Rectal smooth muscle tissue (tissue), 1 donor: Measurements from ENCODE around the gene CPA5.
"Not testable (repeated sequence)": the region's sequence is repeated elsewhere in the genome, so short reads cannot be mapped to it uniquely, and the experiment has no call there.

Source experiments
- H3K27ac ChIP-seq: one replicate; pipeline ENCODE4 v1.7.0; 2013; ENCODE audit warnings: low read depth, low read length, inconsistent platforms
- H3K27me3 ChIP-seq: one replicate; pipeline ENCODE4 v1.7.0; 2013; ENCODE audit warnings: low read length; ENCODE audit not compliant: control insufficient read depth, insufficient read depth
- H3K36me3 ChIP-seq: one replicate; pipeline ENCODE4 v1.7.0; 2013; ENCODE audit warnings: low read length; ENCODE audit not compliant: control insufficient read depth, insufficient read depth
- H3K4me1 ChIP-seq: one replicate; pipeline ENCODE4 v1.7.0; 2013; ENCODE audit warnings: low read length; ENCODE audit not compliant: control insufficient read depth, insufficient read depth
- H3K4me3 ChIP-seq: one replicate; pipeline ENCODE4 v1.7.0; 2013; ENCODE audit warnings: low read length
- H3K9ac ChIP-seq: one replicate; pipeline ENCODE4 v1.7.0; 2013; ENCODE audit warnings: low read length

CPA5 gene

GRCh38 chr7:130365511-130366441 is 21.2 kb downstream of the CPA5 start:
- Histone ChIP-seq H3K27ac (peak overlapping the region; percentile 21), H3K4me1 (peaks cover 9% of the 10 kb centered on the region), H3K4me3 (no peak overlapping the region)

DNA sequence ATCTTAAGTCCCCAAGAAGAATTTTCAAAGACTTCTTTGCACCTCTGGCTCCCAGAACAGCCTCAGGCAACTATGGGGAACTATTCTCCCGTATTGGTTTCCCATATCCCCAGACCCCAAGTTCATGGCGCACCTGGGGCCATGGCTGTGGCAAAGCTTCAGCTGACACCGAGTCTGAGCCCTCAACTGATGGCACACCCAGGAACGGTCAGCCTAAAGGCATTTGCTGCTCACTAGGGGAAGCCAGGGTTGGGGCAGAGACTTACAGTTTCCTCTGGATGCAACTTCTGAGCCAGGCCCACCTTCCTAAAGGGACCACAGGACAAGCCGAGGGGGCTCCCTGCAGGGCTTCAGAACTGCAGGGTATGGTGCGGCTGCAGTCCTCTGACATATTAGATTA is 21.9 kb downstream of the CPA5 start:
- no peak overlapping the region for H3K27ac ChIP-seq

More at GRCh38 chr7:130365511-130366441, 21.2 kb downstream of the CPA5 start:
- Histone ChIP-seq H3K36me3 (no peaks in the 10 kb centered on the region), H3K27me3 (no peaks in the 10 kb centered on the region), H3K9ac (no peak overlapping the region)

DNA sequence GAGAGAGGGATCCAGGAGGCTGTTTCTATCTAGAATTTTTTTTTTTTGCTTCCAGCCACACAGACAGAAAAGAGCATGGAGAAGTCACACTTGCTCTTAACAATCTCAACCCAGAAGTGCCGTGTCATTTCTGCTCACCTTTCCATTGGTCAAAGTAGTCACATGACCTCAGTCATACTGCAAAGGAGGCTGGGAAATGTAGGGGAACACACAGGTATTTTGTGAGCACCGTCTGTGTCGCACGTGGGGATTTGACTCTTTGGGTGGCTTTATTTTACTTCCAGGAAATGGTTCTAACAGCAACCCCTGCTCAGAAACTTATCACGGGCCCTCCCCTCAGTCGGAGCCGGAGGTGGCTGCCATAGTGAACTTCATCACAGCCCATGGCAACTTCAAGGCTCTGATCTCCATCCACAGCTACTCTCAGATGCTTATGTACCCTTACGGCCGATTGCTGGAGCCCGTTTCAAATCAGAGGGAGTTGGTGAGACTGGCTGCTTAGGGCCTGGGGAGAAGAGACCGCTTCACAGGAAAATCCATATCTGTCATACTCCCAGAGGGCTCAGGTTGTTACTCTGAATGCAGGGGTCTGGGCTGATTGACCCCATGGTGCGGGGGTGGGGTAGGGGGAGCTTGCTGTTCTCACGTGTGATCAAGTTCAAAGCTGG is 22.6 kb downstream of the CPA5 start:
- Histone ChIP-seq H3K4me1 (peaks cover 16% of the 10 kb centered on the region), H3K27ac (no peak overlapping the region), H3K9ac (no peak overlapping the region), H3K4me3 (no peak overlapping the region), H3K36me3 (no peaks in the 10 kb centered on the region), H3K27me3 (no peaks in the 10 kb centered on the region)

More for the DNA sequence above, 21.9 kb downstream of the CPA5 start:
- no peak overlapping the region for H3K9ac ChIP-seq
- no peaks in the 10 kb centered on the region for H3K36me3 ChIP-seq
- peaks cover 13% of the 10 kb centered on the region for H3K4me1 ChIP-seq
- H3K4me3 ChIP-seq = no peak overlapping the region
- no peaks in the 10 kb centered on the region for H3K27me3 ChIP-seq

GRCh38 chr7:130367836-130368746 is 23.5 kb downstream of the CPA5 start:
- no peak overlapping the region for H3K4me3 ChIP-seq
- H3K36me3 ChIP-seq = no peaks in the 10 kb centered on the region
- H3K4me1 ChIP-seq = peaks cover 24% of the 10 kb centered on the region
- no peak overlapping the region for H3K9ac ChIP-seq
- no peak overlapping the region for H3K27ac ChIP-seq
- H3K27me3 ChIP-seq = no peaks in the 10 kb centered on the region

DNA sequence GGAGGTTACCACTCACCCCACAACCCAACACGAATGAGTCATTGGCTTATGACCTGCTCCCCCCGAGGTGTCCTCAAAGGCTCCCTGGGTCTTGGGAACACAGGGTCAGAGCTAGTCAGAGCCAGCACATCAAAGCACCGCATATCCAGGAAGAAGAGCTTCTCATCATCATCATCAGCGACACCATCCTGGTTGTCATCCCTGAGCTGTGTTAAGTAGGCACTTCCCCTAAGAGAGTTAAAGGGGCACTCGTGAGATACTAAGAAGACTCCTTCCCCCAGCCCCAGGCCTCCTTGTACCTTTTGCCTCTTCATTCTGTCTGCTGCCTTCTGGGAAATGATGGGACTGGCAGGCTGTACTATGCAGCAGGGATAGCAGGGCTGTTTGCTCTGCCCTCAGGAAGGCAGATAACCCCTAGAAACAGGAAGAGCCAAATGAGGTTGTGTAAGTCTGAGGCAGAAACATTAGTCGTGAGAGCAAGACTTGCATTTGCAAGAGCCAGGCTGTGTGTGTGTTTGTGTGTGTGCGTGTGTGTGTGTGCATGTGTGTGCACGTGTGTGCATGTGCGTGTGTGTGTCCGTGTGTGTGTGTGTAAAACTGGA is 24.6 kb downstream of the CPA5 start:
- no peaks in the 10 kb centered on the region for H3K27me3 ChIP-seq
- H3K4me3 ChIP-seq = no peak overlapping the region
- H3K36me3 ChIP-seq = no peaks in the 10 kb centered on the region
- H3K4me1 ChIP-seq = peaks cover 35% of the 10 kb centered on the region
- no peak overlapping the region for H3K9ac ChIP-seq
- no peak overlapping the region for H3K27ac ChIP-seq

GRCh38 chr7:130369831-130370550 is 25.4 kb downstream of the CPA5 start:
- Histone ChIP-seq H3K36me3 (no peaks in the 10 kb centered on the region), H3K27ac (no peak overlapping the region), H3K4me1 (peaks cover 37% of the 10 kb centered on the region), H3K27me3 (no peaks in the 10 kb centered on the region), H3K4me3 (no peak overlapping the region), H3K9ac (no peak overlapping the region)

DNA sequence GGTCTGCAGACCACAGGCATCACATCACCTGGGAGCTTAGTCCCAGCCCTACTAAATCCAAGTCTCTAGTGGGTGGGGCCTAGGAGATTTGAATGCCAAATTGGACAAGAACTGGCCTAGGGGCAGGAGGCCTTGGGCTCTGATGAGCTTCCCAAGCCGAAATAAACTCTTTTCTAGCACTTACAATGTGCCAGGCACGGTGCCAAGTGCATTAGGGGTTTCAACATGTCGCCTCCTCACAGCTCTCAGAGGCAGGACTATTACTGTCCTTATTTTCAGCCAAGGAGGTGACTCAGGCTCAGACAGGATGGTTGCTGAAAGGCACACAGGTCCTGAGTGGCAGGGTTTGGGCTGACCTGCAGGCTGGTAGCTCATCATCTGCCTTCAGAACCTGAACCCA is 26.4 kb downstream of the CPA5 start:
- H3K36me3 ChIP-seq = no peaks in the 10 kb centered on the region

DNA sequence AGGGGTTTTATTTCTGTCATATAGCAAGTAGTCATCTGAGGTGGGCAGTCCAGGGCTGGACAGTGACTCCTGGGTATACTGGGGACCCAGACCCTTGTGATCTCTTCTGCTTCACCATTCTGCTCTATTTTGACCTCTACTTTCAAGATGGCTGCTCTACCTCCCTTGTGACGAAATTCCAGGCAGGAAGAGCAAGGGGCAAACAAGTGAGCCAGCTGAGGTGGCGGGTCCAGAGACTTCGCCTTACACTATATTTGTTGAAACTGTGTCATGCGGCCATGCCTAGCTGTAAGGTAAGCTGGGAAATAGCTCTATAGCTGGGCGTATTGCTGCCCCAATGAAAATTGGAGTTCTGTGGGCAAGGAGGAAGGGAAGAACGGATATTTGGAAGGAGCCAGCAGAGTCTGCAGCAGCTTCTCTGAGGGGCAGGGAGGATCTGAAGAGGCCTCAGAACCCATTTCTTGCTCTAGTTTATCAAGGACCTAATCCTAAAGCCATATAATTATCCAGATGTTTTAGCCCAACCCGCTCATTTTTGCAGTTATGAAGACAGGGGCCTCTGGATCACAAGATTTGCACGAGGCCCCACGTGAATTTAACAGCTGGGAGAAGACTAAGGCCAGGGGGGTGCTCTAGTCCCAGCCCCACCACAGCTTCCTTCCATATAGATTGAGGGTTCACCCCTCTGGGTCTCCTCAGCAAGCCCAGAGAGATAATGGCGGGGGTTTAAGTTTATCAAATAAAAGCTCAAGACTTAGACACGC is 28.0 kb downstream of the CPA5 start:
- Histone ChIP-seq H3K27ac (peak overlapping the region; percentile 97), H3K4me1 (peaks cover 35% of the 10 kb centered on the region), H3K36me3 (no peaks in the 10 kb centered on the region), H3K4me3 (no peak overlapping the region), H3K27me3 (no peaks in the 10 kb centered on the region), H3K9ac (no peak overlapping the region)

More for the DNA sequence above, 26.4 kb downstream of the CPA5 start:
- no peak overlapping the region for H3K9ac ChIP-seq
- peaks cover 35% of the 10 kb centered on the region for H3K4me1 ChIP-seq
- H3K27ac ChIP-seq = peak overlapping the region; percentile 56
- H3K27me3 ChIP-seq = no peaks in the 10 kb centered on the region
- no peak overlapping the region for H3K4me3 ChIP-seq

DNA sequence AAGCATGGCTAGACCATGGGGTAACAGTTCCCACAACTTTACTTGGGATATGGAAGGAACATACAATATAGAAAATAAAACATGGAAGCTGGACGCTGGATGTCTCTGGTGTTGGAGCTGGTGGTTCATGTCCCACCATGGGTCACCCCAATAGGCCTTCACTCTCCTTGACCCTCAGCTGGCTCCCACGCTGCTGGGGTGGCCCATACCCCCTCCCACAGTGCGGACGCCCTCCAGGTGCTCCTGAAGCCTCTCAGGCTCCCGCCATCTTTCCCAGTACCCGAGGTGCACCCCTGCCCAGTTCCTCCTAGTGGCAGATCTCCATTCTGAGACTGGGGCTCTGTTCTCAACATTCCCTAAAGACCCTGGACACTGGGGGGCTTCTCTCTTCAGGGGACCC is 29.9 kb downstream of the CPA5 start:
- Histone ChIP-seq H3K36me3 (no peaks in the 10 kb centered on the region), H3K27ac (peak overlapping the region; percentile 97), H3K27me3 (no peaks in the 10 kb centered on the region), H3K4me1 (peaks cover 30% of the 10 kb centered on the region), H3K9ac (no peak overlapping the region), H3K4me3 (no peak overlapping the region)

DNA sequence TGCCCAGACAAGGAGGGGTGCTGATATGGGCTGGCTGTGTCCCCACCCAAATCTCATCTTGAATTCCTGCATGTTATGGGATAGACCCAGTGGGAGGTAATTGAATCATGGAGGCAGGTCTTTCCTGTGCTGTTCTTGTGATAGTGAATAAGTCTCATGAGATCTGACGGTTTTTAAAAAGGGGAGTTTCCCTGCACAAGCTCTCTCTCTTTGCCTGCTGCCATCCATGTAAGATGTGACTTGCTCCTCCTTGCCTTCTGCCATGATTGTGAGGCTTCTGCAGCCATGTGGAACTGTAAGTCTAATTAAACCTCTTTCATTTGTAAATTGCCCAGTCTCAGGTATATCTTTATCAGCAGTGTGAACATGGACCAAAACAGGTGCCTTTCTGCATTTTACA is 31.8 kb downstream of the CPA5 start:
- H3K27me3 ChIP-seq, H3K27ac ChIP-seq, H3K9ac ChIP-seq, H3K36me3 ChIP-seq, H3K4me3 ChIP-seq: not testable (repeated sequence)
- H3K4me1 ChIP-seq = peaks cover 30% of the 10 kb centered on the region

DNA sequence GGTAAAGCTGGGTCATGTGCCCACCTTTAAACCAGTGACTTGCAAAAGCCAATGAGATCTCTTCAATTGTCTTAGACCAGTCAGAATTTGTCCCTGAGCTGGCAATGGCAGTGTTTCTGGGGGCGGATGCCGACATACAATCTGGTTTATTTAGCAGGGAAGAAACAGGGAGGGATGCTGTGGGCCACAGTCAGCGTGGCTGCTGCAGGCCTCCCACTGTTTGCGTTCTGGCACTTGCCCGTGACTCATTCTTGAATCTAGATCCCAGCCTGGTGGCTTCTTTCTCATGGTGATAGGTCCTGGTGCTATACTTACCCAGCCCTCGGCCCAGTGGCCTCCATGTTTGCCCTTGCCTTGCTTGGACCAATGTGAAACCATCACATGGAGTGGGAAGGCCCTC is 32.6 kb downstream of the CPA5 start:
- no peak overlapping the region for H3K27ac ChIP-seq
- H3K36me3 ChIP-seq = no peaks in the 10 kb centered on the region
- H3K9ac ChIP-seq = no peak overlapping the region
- no peak overlapping the region for H3K4me3 ChIP-seq
- no peaks in the 10 kb centered on the region for H3K27me3 ChIP-seq
- H3K4me1 ChIP-seq = peaks cover 27% of the 10 kb centered on the region
